Fibroblast of mammary gland (primary cell): ENCODE data around the gene WDR86.

Source experiments
- DNase-seq: peaks from one replicate; pipeline ENCODE4 v3.0.0-alpha.2; 2010; ENCODE audit warnings: low read depth
- H3K4me3 ChIP-seq: 2 replicates; pipeline ENCODE4 v1.5.1; 2011; ENCODE audit warnings: low read depth, mild to moderate bottlenecking, low read length, moderate library complexity; ENCODE audit not compliant: control insufficient read depth
- CTCF ChIP-seq: conservative IDR thresholded peaks from 2 replicates; pipeline ENCODE4 v1.5.1; 2011; ENCODE audit warnings: low read depth, low read length, inconsistent platforms; ENCODE audit not compliant: control insufficient read depth, insufficient read depth

The WDR86 gene

GRCh38 chr7:151400626-151401315 lies 9.1 kb downstream of the WDR86 start:
- no peak overlapping the region for H3K4me3 ChIP-seq
- no peak for DNase-seq
- TF ChIP-seq CTCF: no peak

- DNase-seq: no peak
- TF ChIP-seq CTCF: no peak
- H3K4me3 ChIP-seq: no peak overlapping the region
Observed at GRCh38 chr7:151399906-151400305, 9.9 kb downstream of the WDR86 start.

GRCh38 chr7:151399305-151399601 lies 10.6 kb downstream of the WDR86 start:
- no peak for TF ChIP-seq CTCF
- no peak overlapping the region for H3K4me3 ChIP-seq
- DNase-seq: no peak

- no peak overlapping the region for H3K4me3 ChIP-seq
- peak; percentile 16 for DNase-seq
- no peak for TF ChIP-seq CTCF
Observed at GRCh38 chr7:151398446-151399304, 11.2 kb downstream of the WDR86 start.

- no peak for TF ChIP-seq CTCF
- H3K4me3 ChIP-seq: no peak overlapping the region
- no peak for DNase-seq
Observed at GRCh38 chr7:151397026-151397425, 12.8 kb downstream of the WDR86 start.

- no peak for TF ChIP-seq CTCF
- no peak for DNase-seq
- no peak overlapping the region for H3K4me3 ChIP-seq
Observed at GRCh38 chr7:151396328-151396970, 13.4 kb downstream of the WDR86 start.
